IMR-90 (cell line): ENCODE data around the gene MAP2. TPM values are rescaled to one million over a fixed set of nuclear protein-coding genes. Genes with fewer than 3 reads are reported as not detected.

Source experiments
- ATAC-seq: fragments of 200-7000 bp; cut with Tn5 transposase; 2 replicates; pipeline ENCODE4 v1.9.1; 2020; ENCODE audit warnings: low read depth, mild to moderate bottlenecking, moderate library complexity
- BruUV-seq: library from RNA; stranded (reverse); fragments of 400-500 nt; replicated peaks from 2 replicates; lab custom pipeline; 2021; lab: Mats Ljungman, UMichigan
- CTCF ChIA-PET: fragments of 300-600 bp; formaldehyde crosslinking; extraction: SDS; loops from one replicate; lab custom pipeline; 2021; ENCODE audit warnings: antibody characterized with exemption; lab: Yijun Ruan, JAX
- POLR2A ChIA-PET: fragments of 300-600 bp; sonication (Branson Sonifier 250); formaldehyde crosslinking; loops from one replicate; lab custom pipeline; 2022; ENCODE audit warnings: antibody characterized with exemption; ENCODE audit not compliant: unreplicated experiment; lab: Charles Lee
- DNase-seq: peaks from one replicate; pipeline ENCODE4 v3.0.0; 2013
- H2AFZ ChIP-seq: replicated peaks from 2 replicates; pipeline ENCODE3; 2013; ENCODE audit warnings: low read length, mild to moderate bottlenecking; ENCODE audit not compliant: poor library complexity
- H2AK5ac ChIP-seq: 2 replicates; pipeline ENCODE4 v1.6.1; 2013; ENCODE audit warnings: low read depth, low read length, inconsistent platforms
- H2AK9ac ChIP-seq: replicated peaks from 2 replicates; pipeline ENCODE3; 2013; ENCODE audit warnings: mild to moderate bottlenecking, low read depth, low read length, moderate library complexity; ENCODE audit not compliant: poor library complexity
- H2BK120ac ChIP-seq: 2 replicates; pipeline ENCODE4 v1.6.1; 2013; ENCODE audit warnings: low read depth, low read length, inconsistent platforms
- H2BK15ac ChIP-seq: 3 replicates; pipeline ENCODE4 v1.6.1; 2013; ENCODE audit warnings: low read depth, low read length, inconsistent platforms
- H2BK20ac ChIP-seq: 2 replicates; pipeline ENCODE4 v1.6.1; 2013; ENCODE audit warnings: low read depth, mild to moderate bottlenecking, inconsistent platforms, low read length, moderate library complexity
- H2BK5ac ChIP-seq: 2 replicates; pipeline ENCODE4 v1.6.1; 2013; ENCODE audit warnings: mild to moderate bottlenecking, low read depth, low read length, inconsistent platforms; ENCODE audit not compliant: poor library complexity, severe bottlenecking
- H3K14ac ChIP-seq: replicated peaks from 2 replicates; pipeline ENCODE4 v1.6.1; 2013; ENCODE audit warnings: low read depth, low read length, inconsistent platforms
- H3K18ac ChIP-seq: 2 replicates; pipeline ENCODE4 v1.6.1; 2013; ENCODE audit warnings: low read depth, low read length, control low read depth
- H3K23ac ChIP-seq: 2 replicates; pipeline ENCODE4 v1.6.1; 2013; ENCODE audit warnings: low read depth, low read length, inconsistent platforms
- H3K27ac ChIP-seq: 2 replicates; pipeline ENCODE4 v1.5.1; 2013; ENCODE audit warnings: mild to moderate bottlenecking, control low read depth, low read length; ENCODE audit not compliant: insufficient read depth
- H3K27me3 ChIP-seq: 2 replicates; pipeline ENCODE4 v1.6.1; 2013; ENCODE audit warnings: low read length; ENCODE audit not compliant: control insufficient read depth, insufficient read depth
- H3K36me3 ChIP-seq: 2 replicates; pipeline ENCODE4 v1.6.1; 2013; ENCODE audit warnings: low read length, mixed read lengths; ENCODE audit not compliant: control insufficient read depth, insufficient read depth
- H3K4ac ChIP-seq: 2 replicates; pipeline ENCODE4 v1.6.1; 2013; ENCODE audit warnings: low read depth, low read length, inconsistent platforms
- H3K4me1 ChIP-seq: 2 replicates; pipeline ENCODE4 v1.6.1; 2013; ENCODE audit warnings: low read length, mixed read lengths; ENCODE audit not compliant: control insufficient read depth, insufficient read depth
- H3K4me2 ChIP-seq: 2 replicates; pipeline ENCODE4 v1.6.1; 2013; ENCODE audit warnings: low read depth, mild to moderate bottlenecking, control low read depth, low read length, moderate library complexity
- H3K4me3 ChIP-seq: 2 replicates; pipeline ENCODE4 v1.5.1; 2013; ENCODE audit warnings: low read depth, mild to moderate bottlenecking, control low read depth, low read length, moderate library complexity; ENCODE audit not compliant: insufficient read depth
- H3K56ac ChIP-seq: 2 replicates; pipeline ENCODE4 v1.6.1; 2013; ENCODE audit warnings: low read length, inconsistent platforms; ENCODE audit not compliant: insufficient read depth; ENCODE audit errors: extremely low read depth
- H3K79me1 ChIP-seq, 2 experiments: 2 replicates each; pipeline ENCODE4 v1.6.1; 2013; ENCODE audit warnings: low read length in 2 of 2, inconsistent platforms in 1 of 2, low read depth in 1 of 2
- H3K9ac ChIP-seq: 2 replicates; pipeline ENCODE4 v1.6.1; 2013; ENCODE audit warnings: low read depth, low read length, control low read depth
- H3K9me1 ChIP-seq: 2 replicates; pipeline ENCODE4 v1.6.1; 2013; ENCODE audit warnings: low read length, inconsistent platforms; ENCODE audit not compliant: insufficient read depth
- H3K9me3 ChIP-seq: 2 replicates; pipeline ENCODE4 v1.6.1; 2013; ENCODE audit warnings: low read length; ENCODE audit not compliant: control insufficient read depth, insufficient read depth
- H4K20me1 ChIP-seq: 2 replicates; pipeline ENCODE4 v1.6.1; 2013; ENCODE audit warnings: low read length, inconsistent platforms; ENCODE audit not compliant: insufficient read depth
- H4K5ac ChIP-seq: 2 replicates; pipeline ENCODE4 v1.6.1; 2013; ENCODE audit warnings: mild to moderate bottlenecking, low read depth, low read length, control low read depth
- H4K8ac ChIP-seq, 2 experiments: 2 replicates each; pipeline ENCODE4 v1.6.1; 2013; ENCODE audit warnings: low read depth in 2 of 2, low read length in 2 of 2, control low read depth in 1 of 2, inconsistent platforms in 1 of 2
- H4K91ac ChIP-seq: 2 replicates; pipeline ENCODE4 v1.6.1; 2013; ENCODE audit warnings: low read depth, low read length, inconsistent platforms; ENCODE audit not compliant: insufficient read depth
- MAFK ChIP-seq: IDR thresholded peaks from 2 replicates; pipeline ENCODE4 v1.6.1; 2012; ENCODE audit warnings: low read depth, low read length, improper control_type of control experiment
- WGBS, 2 experiments: methylation state at CpG; one replicate each; pipeline versions ENCODE4 v1.1.5 to v1.1.7; 2013; ENCODE audit warnings: missing lambda C conversion rate in 2 of 2; ENCODE audit not compliant: insufficient read length in 1 of 2; ENCODE audit errors: extremely low coverage in 2 of 2; 5-methylcytosine and 5-hydroxymethylcytosine counted together
- dilution Hi-C: fragments of 300-500 bp; cut with HindIII; formaldehyde crosslinking; loops from one replicate; pipeline ENCODE4 v1.14.3; 2018; ENCODE audit warnings: low sequenced_read_pairs; ENCODE audit not compliant: unreplicated experiment
- in situ Hi-C: fragments of 300-500 bp; cut with MboI; formaldehyde crosslinking; loops from 3 replicates; pipeline ENCODE4 v1.14.3; 2019; ENCODE audit warnings: low sequenced_read_pairs, inconsistent platforms, mixed read lengths
- intact Hi-C: fragments of 100-400 bp; cut with micrococcal nuclease; formaldehyde crosslinking; loops from 2 replicates; pipeline ENCODE4 v1.10.0; 2022
- polyA plus RNA-seq, 3 experiments: library from polyadenylated mRNA; depleted of rRNA; stranded (reverse); fragments of >200 nt; gene quantifications; 2 replicates each; pipeline ENCODE4 v1.2.3, GENCODE V29; 2012; ENCODE audit warnings: low replicate concordance in 1 of 3
- total RNA-seq: library from RNA; depleted of rRNA; stranded (reverse); fragments of >200 nt; gene quantifications from 2 replicates; pipeline ENCODE4 v1.2.3, GENCODE V29; 2012

The MAP2 gene
- total and polyA plus RNA-seq, 2 of the 4 experiments (the other 2 are of a cell fraction), result 0.29 to 0.36 TPM

DNA sequence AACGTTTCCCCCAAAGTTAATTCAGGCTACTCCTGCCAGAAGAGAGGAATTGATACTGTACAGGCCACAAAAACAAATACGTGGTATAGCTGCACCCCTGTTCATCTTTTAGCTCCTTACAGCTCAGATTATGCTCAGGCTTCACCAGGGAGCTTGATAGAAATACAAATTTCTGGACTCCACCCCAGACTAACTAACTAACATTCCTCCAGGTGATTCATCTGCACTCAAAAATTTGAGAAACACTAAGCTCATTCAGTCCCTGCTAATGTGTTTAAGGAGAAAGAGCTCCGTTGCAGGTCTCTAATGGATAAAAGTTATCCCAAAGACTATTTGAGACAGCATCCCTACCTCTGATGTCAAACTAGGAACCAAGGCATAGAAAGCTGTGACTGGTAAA is 311.0 kb downstream of the MAP2 start:
- no TSS peak for BruUV-seq
- Histone ChIP-seq H3K36me3 (no peaks in the 10 kb centered on the region), H3K56ac (no peak overlapping the region), H3K18ac (no peak overlapping the region), H2BK5ac (no peak overlapping the region), H4K5ac (no peak overlapping the region), H3K4me1 (no peaks in the 10 kb centered on the region), H2AFZ (no peak overlapping the region), H3K27me3 (no peaks in the 10 kb centered on the region), H3K79me1 (no peaks in the 10 kb centered on the region), H2BK15ac (no peak overlapping the region), H3K4me2 (no peak overlapping the region), H3K27ac (no peak overlapping the region), H2AK5ac (no peak overlapping the region), H2AK9ac (no peak overlapping the region), H3K4me3 (no peak overlapping the region), H4K8ac (no peak overlapping the region), H3K9me1 (no peaks in the 10 kb centered on the region), H2BK20ac (no peak overlapping the region), H4K91ac (no peak overlapping the region), H3K9me3 (peaks cover 5% of the 10 kb centered on the region), H3K9ac (no peak overlapping the region), H3K4ac (no peak overlapping the region), H3K14ac (no peak overlapping the region), H2BK120ac (no peak overlapping the region), H3K23ac (no peak overlapping the region), H4K20me1 (no peaks in the 10 kb centered on the region)
- CTCF ChIA-PET, result no interaction called here
- dilution Hi-C loops (no loop called here), intact Hi-C loops (no loop called here), in situ Hi-C loops (no loop called here)
- no peak for TF ChIP-seq MAFK
- POLR2A ChIA-PET, result no interaction called here
- ATAC-seq (no peak), DNase-seq (no peak)
- no CpG with 5 or more reads among the region's 3 CpGs for WGBS, 2 experiments
